Neural cell (in vitro differentiated cells): Measurements from ENCODE around the gene TCF4.

ENCODE experiments used
- CTCF ChIP-seq: fragments of 450-650 bp; IDR thresholded peaks from 2 replicates; pipeline ENCODE4 v1.5.1; 2014; ENCODE audit warnings: antibody characterized with exemption, mild to moderate bottlenecking, moderate library complexity; ENCODE audit not compliant: poor library complexity, severe bottlenecking
- EP300 ChIP-seq: fragments of 450-650 bp; conservative IDR thresholded peaks from 2 replicates; pipeline ENCODE4 v1.6.1; 2014; ENCODE audit warnings: antibody characterized with exemption, mild to moderate bottlenecking, moderate library complexity; ENCODE audit not compliant: poor library complexity, severe bottlenecking
- MXI1 ChIP-seq: fragments of 450-650 bp; conservative IDR thresholded peaks from 2 replicates; pipeline ENCODE4 v1.6.1; 2014; ENCODE audit warnings: antibody characterized with exemption, mild to moderate bottlenecking; ENCODE audit not compliant: poor library complexity, severe bottlenecking
- SMC3 ChIP-seq: fragments of 450-650 bp; conservative IDR thresholded peaks from 2 replicates; pipeline ENCODE4 v1.6.1; 2014; ENCODE audit warnings: antibody characterized with exemption, mild to moderate bottlenecking, moderate library complexity; ENCODE audit not compliant: poor library complexity

- TF ChIP-seq MXI1 (no peak), CTCF (no peak), EP300 (no peak), SMC3 (no peak)
Observed at GRCh38 chr18:55213586-55213985, 374.4 kb downstream of the TCF4 start.
